Prostate gland (tissue), 2 donors: Measurements from ENCODE around the gene WDR91. TPM values are rescaled to one million over a fixed set of nuclear protein-coding genes. Genes with fewer than 3 reads are reported as not detected.

Experiments used
- DNase-seq: peaks from one replicate; pipeline ENCODE4 v3.0.0-alpha.2; 2019; ENCODE audit warnings: low spot score
- H3K27ac ChIP-seq, 2 donors: fragments of 200-600 bp; sonication (generic); 2 replicates each; pipeline ENCODE4 v1.5.1; 2017 to 2019
- H3K27me3 ChIP-seq: fragments of 200-600 bp; sonication (generic); replicated peaks from 2 replicates; pipeline ENCODE4 v1.5.1; 2019; ENCODE audit not compliant: insufficient read depth
- H3K36me3 ChIP-seq, 2 donors: fragments of 200-600 bp; sonication (generic); 1 replicate in 1 of 2; 2 replicates in 1 of 2; pipeline versions ENCODE4 v1.5.1 to v1.8.1; 2017 to 2019
- H3K4me1 ChIP-seq: fragments of 200-600 bp; sonication (generic); replicated peaks from 2 replicates; pipeline ENCODE4 v1.5.1; 2019
- H3K4me3 ChIP-seq, 2 donors: fragments of 200-600 bp; sonication (generic); 2 replicates each; pipeline ENCODE4 v1.5.1; 2017 to 2019
- H3K9me3 ChIP-seq: fragments of 200-600 bp; sonication (generic); 2 replicates; pipeline ENCODE4 v1.5.1; 2017
- CTCF ChIP-seq, 4 experiments: fragments of 200-600 bp in 2 of 4; fragments of 450-650 bp in 2 of 4; sonication (generic) in 2 of 4; IDR thresholded peaks; 1 replicate in 3 of 4; 2 replicates in 1 of 4; pipeline ENCODE4 v1.5.1; 2016 to 2019; ENCODE audit warnings: antibody characterized with exemption in 4 of 4, mild to moderate bottlenecking in 2 of 4, moderate library complexity in 2 of 4
- POLR2A ChIP-seq: fragments of 450-650 bp; IDR thresholded peaks from one replicate; pipeline ENCODE4 v1.6.1; 2016; ENCODE audit warnings: antibody characterized with exemption, mild to moderate bottlenecking
- POLR2AphosphoS5 ChIP-seq: sonication (generic); formaldehyde crosslinking; IDR thresholded peaks from one replicate; pipeline ENCODE4 v1.6.1; 2017; ENCODE audit warnings: antibody characterized with exemption
- WGBS: methylation state at CpG from one replicate; pipeline ENCODE4 v1.1.5; 2018; 5-methylcytosine and 5-hydroxymethylcytosine counted together
- intact Hi-C: fragments of 100-400 bp; cut with DNase I; formaldehyde crosslinking; loops from one replicate; pipeline ENCODE4 v1.14.2; 2022
- total RNA-seq, 2 donors: library from RNA; depleted of rRNA; stranded (reverse); fragments of >200 nt; gene quantifications; one replicate each; pipeline ENCODE4 v1.1.0, GENCODE V29; 2016

WDR91 gene
- total RNA-seq, 2 donors from 2014 or later = 13.6 to 49.1 TPM

GRCh38 chr7:135206941-135207391 lies 4.4 kb downstream of the WDR91 start:
- DNase-seq = no peak
- 88% methylated on average over 7 of the region's 7 CpGs for WGBS
- Histone ChIP-seq H3K9me3 (no peaks in the 10 kb centered on the region), H3K27ac (no peak overlapping the region), H3K4me3 (no peak overlapping the region), H3K36me3 (no peaks in the 10 kb centered on the region), H3K27me3 (no peaks in the 10 kb centered on the region), H3K4me1 (no peaks in the 10 kb centered on the region)
- intact Hi-C loops = loop anchor here (5.0 kb wide), 1 partner anchor 45 kb away; no protein-coding TSS in a partner anchor
- no peak for TF ChIP-seq POLR2A
- TF ChIP-seq POLR2AphosphoS5 = no peak
- TF ChIP-seq CTCF (IDR thresholded peaks at IDR 0.05) = no peak

- H3K9me3 ChIP-seq = no peaks in the 10 kb centered on the region
- intact Hi-C loops = loop anchor here (5.0 kb wide), 1 partner anchor 46 kb away; no protein-coding TSS in a partner anchor
- H3K27ac ChIP-seq = no peak overlapping the region
- no peak for DNase-seq
- WGBS = 93% methylated on average over 8 of the region's 8 CpGs
- H3K27me3 ChIP-seq = no peaks in the 10 kb centered on the region
- H3K4me3 ChIP-seq = no peak overlapping the region
- no peaks in the 10 kb centered on the region for H3K4me1 ChIP-seq
- TF ChIP-seq POLR2AphosphoS5 = no peak
- TF ChIP-seq CTCF (IDR thresholded peaks at IDR 0.05) = no peak
- TF ChIP-seq POLR2A = no peak
- no peaks in the 10 kb centered on the region for H3K36me3 ChIP-seq
Measured at GRCh38 chr7:135205850-135206249, 5.5 kb downstream of the WDR91 start.

GRCh38 chr7:135204876-135205275 lies 6.5 kb downstream of the WDR91 start:
- TF ChIP-seq CTCF (IDR thresholded peaks at IDR 0.05) = no peak
- no peak for TF ChIP-seq POLR2AphosphoS5
- no peak for TF ChIP-seq POLR2A
- H3K9me3 ChIP-seq = no peaks in the 10 kb centered on the region
- no peak overlapping the region for H3K4me3 ChIP-seq
- no peak overlapping the region for H3K27ac ChIP-seq
- H3K27me3 ChIP-seq = no peaks in the 10 kb centered on the region
- no peaks in the 10 kb centered on the region for H3K4me1 ChIP-seq
- WGBS = 66% methylated on average over 5 of the region's 5 CpGs
- H3K36me3 ChIP-seq = no peaks in the 10 kb centered on the region
- intact Hi-C loops = loop anchor here (5.0 kb wide), 1 partner anchor 47 kb away; no protein-coding TSS in a partner anchor
- DNase-seq = no peak

GRCh38 chr7:135204341-135204749 lies 7.0 kb downstream of the WDR91 start:
- Histone ChIP-seq H3K27me3 (no peaks in the 10 kb centered on the region), H3K4me3 (no peak overlapping the region), H3K36me3 (no peaks in the 10 kb centered on the region), H3K27ac (no peak overlapping the region), H3K9me3 (no peaks in the 10 kb centered on the region), H3K4me1 (no peaks in the 10 kb centered on the region)
- whole genome bisulfite sequencing = 61% methylated on average over 6 of the region's 6 CpGs
- DNase-seq = no peak
- no peak for TF ChIP-seq CTCF (IDR thresholded peaks at IDR 0.05)
- TF ChIP-seq POLR2A = no peak
- TF ChIP-seq POLR2AphosphoS5 = no peak
- intact Hi-C loops = no loop called here

DNA sequence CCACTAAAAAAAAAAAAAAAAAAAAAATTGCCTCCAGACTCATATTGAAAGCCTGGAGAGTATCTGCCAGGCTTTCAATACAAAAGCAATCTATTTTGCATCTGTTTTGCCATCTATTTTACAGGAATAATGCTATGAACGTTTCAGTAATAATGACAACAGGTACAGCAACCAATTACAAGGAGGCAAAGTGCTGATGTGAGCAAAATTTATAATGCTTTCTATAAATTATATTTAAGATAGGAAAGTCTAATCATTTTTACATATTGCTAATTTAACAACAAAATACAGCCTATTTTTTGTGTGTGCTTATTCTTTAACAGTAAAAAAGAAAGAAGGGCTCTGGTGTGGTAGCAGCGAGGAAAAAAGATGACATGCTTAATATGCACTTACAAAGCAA lies 10.0 kb downstream of the WDR91 start:
- H3K27me3 ChIP-seq = no peaks in the 10 kb centered on the region
- no peaks in the 10 kb centered on the region for H3K9me3 ChIP-seq
- 81% methylated on average over 2 of the region's 2 CpGs for WGBS
- no peak for DNase-seq
- H3K4me3 ChIP-seq = no peak overlapping the region
- peaks cover 4 to 5% of the 10 kb centered on the region in 2 donors for H3K36me3 ChIP-seq
- TF ChIP-seq POLR2A = no peak
- no peak for TF ChIP-seq POLR2AphosphoS5
- no peak for TF ChIP-seq CTCF (IDR thresholded peaks at IDR 0.05)
- no peaks in the 10 kb centered on the region for H3K4me1 ChIP-seq
- intact Hi-C loops = no loop called here
- H3K27ac ChIP-seq = no peak overlapping the region
